A549 (cell line): ENCODE measurements around the gene METTL1. TPM values are rescaled to one million over a fixed set of nuclear protein-coding genes. Genes with fewer than 3 reads are reported as not detected.

Experiments used
- ATAC-seq, 2 experiments: fragments of 200-7000 bp in 1 of 2; fragments of >200 bp in 1 of 2; cut with Nextera tagmentation in 1 of 2; cut with Tn5 transposase in 1 of 2; 3 replicates each; pipeline versions ENCODE4 v1.8.0 to v1.9.1; 2018 to 2020; ENCODE audit warnings: mild to moderate bottlenecking in 1 of 2, moderate library complexity in 1 of 2
- CTCF ChIA-PET: fragments of 300-600 bp; sonication (Branson Sonifier 250); formaldehyde crosslinking; extraction: SDS; loops from one replicate; lab custom pipeline; 2021; ENCODE audit warnings: antibody characterized with exemption, inconsistent platforms; lab: Yijun Ruan, JAX
- POLR2A ChIA-PET: fragments of 350-600 bp; formaldehyde crosslinking; extraction: SDS; loops from one replicate; lab custom pipeline; 2021; ENCODE audit warnings: antibody characterized with exemption, inconsistent platforms; lab: Yijun Ruan, JAX
- DNase-seq, 2 experiments: peaks; one replicate each; pipeline versions ENCODE4 v3.0.0 to v3.0.0-alpha.2; 2011 to 2016; ENCODE audit warnings: low read depth in 1 of 2, low spot score in 1 of 2
- FAIRE-seq: peaks from 2 replicates; lab custom pipeline; 2011; peaks lifted over from hg19 to GRCh38; lab: Jason Lieb, UNC
- H3K27ac ChIP-seq, 2 experiments: fragments of >200 bp; sonication (Bioruptor Twin); formaldehyde crosslinking; 3 replicates each; pipeline ENCODE4 v1.5.1; 2016 to 2017
- H3K4me1 ChIP-seq: fragments of >200 bp; sonication (Bioruptor Twin); formaldehyde crosslinking; 3 replicates; pipeline ENCODE4 v1.6.1; 2016
- H3K4me2 ChIP-seq: fragments of >200 bp; sonication (Bioruptor Twin); formaldehyde crosslinking; 3 replicates; pipeline ENCODE4 v1.6.1; 2016
- H3K4me3 ChIP-seq: fragments of >200 bp; sonication (Bioruptor Twin); formaldehyde crosslinking; 3 replicates; pipeline ENCODE4 v1.5.1; 2016
- H3K9me3 ChIP-seq: fragments of >200 bp; sonication (Bioruptor Twin); formaldehyde crosslinking; 3 replicates; pipeline ENCODE4 v1.6.1; 2016
- CBX8 ChIP-seq: fragments of 200-600 bp; sonication (generic); IDR thresholded peaks from 2 replicates; pipeline ENCODE4 v1.6.1; 2016
- CTCF ChIP-seq: fragments of >200 bp; sonication (Bioruptor Twin); formaldehyde crosslinking; IDR thresholded peaks from 3 replicates; pipeline ENCODE4 v1.5.1; 2016
- E2F6 ChIP-seq: IDR thresholded peaks from 2 replicates; pipeline ENCODE4 v1.6.1; 2012; ENCODE audit warnings: low read depth, borderline replicate concordance
- EHMT2 ChIP-seq: fragments of 200-600 bp; sonication (generic); IDR thresholded peaks from 2 replicates; pipeline ENCODE4 v1.6.1; 2016; ENCODE audit warnings: antibody characterized with exemption, low read depth, mild to moderate bottlenecking, moderate library complexity
- EP300 ChIP-seq, 2 experiments: fragments of >200 bp; sonication (Bioruptor Twin); formaldehyde crosslinking; IDR thresholded peaks; 2 replicates in 1 of 2; 3 replicates in 1 of 2; pipeline ENCODE4 v1.6.1; 2016 to 2017
- FOSL2 ChIP-seq, 2 experiments: fragments of 450-650 bp in 1 of 2; fragments of >200 bp in 1 of 2; sonication (Bioruptor Twin) in 1 of 2; formaldehyde crosslinking; IDR thresholded peaks; 2 replicates each; pipeline versions ENCODE4 v1.5.0 to v1.6.1; 2016 to 2020; ENCODE audit warnings: mild to moderate bottlenecking in 1 of 2, moderate library complexity in 1 of 2
- GATA3 ChIP-seq: IDR thresholded peaks from 2 replicates; pipeline ENCODE4 v1.6.1; 2012; ENCODE audit warnings: borderline replicate concordance
- HES2 ChIP-seq: fragments of >200 bp; sonication (Bioruptor Twin); formaldehyde crosslinking; IDR thresholded peaks from 2 replicates; pipeline ENCODE4 v1.6.1; 2016
- HEYL ChIP-seq: fragments of 250-450 bp; sonication (Bioruptor Pico); IDR thresholded peaks from 2 replicates; pipeline ENCODE4 v1.8.0; 2021; ENCODE audit warnings: mild to moderate bottlenecking, moderate library complexity
- HOXB5 ChIP-seq: fragments of 250-450 bp; sonication (Bioruptor Pico); IDR thresholded peaks from 2 replicates; pipeline ENCODE4 v1.5.0; 2020; ENCODE audit warnings: mild to moderate bottlenecking, moderate library complexity
- KDM5A ChIP-seq: fragments of 200-600 bp; sonication (generic); IDR thresholded peaks from 2 replicates; pipeline ENCODE4 v1.6.1; 2016; ENCODE audit warnings: antibody characterized with exemption, mild to moderate bottlenecking
- MAX ChIP-seq: IDR thresholded peaks from 2 replicates; pipeline ENCODE4 v1.6.1; 2012
- MAZ ChIP-seq: fragments of 150-350 bp; IDR thresholded peaks from 2 replicates; pipeline ENCODE4 v1.6.1; 2014; ENCODE audit warnings: antibody characterized with exemption, low read depth, low read length, borderline replicate concordance
- POLR2A ChIP-seq: IDR thresholded peaks from 2 replicates; pipeline ENCODE4 v1.6.1; 2012; ENCODE audit warnings: mild to moderate bottlenecking, low read length
- POLR2AphosphoS2 ChIP-seq: conservative IDR thresholded peaks from 2 replicates; pipeline ENCODE4 v1.6.1; 2012; ENCODE audit warnings: low read length, improper control_type of control experiment, inconsistent platforms
- SMC3 ChIP-seq: fragments of >200 bp; sonication (Bioruptor Twin); formaldehyde crosslinking; IDR thresholded peaks from 3 replicates; pipeline ENCODE4 v1.6.1; 2018; ENCODE audit warnings: inconsistent platforms
- TP53 ChIP-seq: fragments of 250-450 bp; sonication (Bioruptor Pico); IDR thresholded peaks from 2 replicates; pipeline ENCODE4 v1.5.0; 2021; ENCODE audit warnings: mild to moderate bottlenecking, moderate library complexity
- ZC3H11A ChIP-seq: fragments of 450-650 bp; IDR thresholded peaks from 2 replicates; pipeline ENCODE4 v1.6.1; 2014; ENCODE audit warnings: antibody characterized with exemption, mild to moderate bottlenecking
- ZNF302 ChIP-seq: fragments of 250-450 bp; sonication (Bioruptor Pico); IDR thresholded peaks from 2 replicates; pipeline ENCODE4 v1.9.0; 2021; ENCODE audit warnings: inconsistent platforms, mild to moderate bottlenecking, moderate library complexity
- ZSCAN20 ChIP-seq: fragments of 250-450 bp; sonication (Bioruptor Pico); IDR thresholded peaks from 2 replicates; pipeline ENCODE4 v1.8.0; 2022; ENCODE audit warnings: mild to moderate bottlenecking, moderate library complexity
- WGBS: methylation state at CpG from one replicate; pipeline ENCODE4 v1.1.6; 2017; ENCODE audit errors: missing lambda C conversion rate; 5-methylcytosine and 5-hydroxymethylcytosine counted together
- polyA plus RNA-seq, 4 experiments: library from polyadenylated mRNA; depleted of rRNA in 3 of 4; stranded (reverse); fragments of >200 nt; fragmentation: RNase III in 1 of 4; extraction: RNeasy Plus Mini Kit Qiagen cat#74134 plus additional on column Dnase treatment in 1 of 4; gene quantifications; 2 replicates in 3 of 4; 3 replicates in 1 of 4; pipeline ENCODE4 v1.2.3, GENCODE V29; 2011 to 2017

The METTL1 gene
- polyA plus RNA-seq, 2 of the 4 experiments (the other 2 are of a cell fraction), result 55.2 to 60.2 TPM

GRCh38 chr12:57817261-57817989 is 45.5 kb upstream of the METTL1 start:
- no peaks in the 10 kb centered on the region for H3K4me1 ChIP-seq
- H3K27ac ChIP-seq, result no peak overlapping the region
- no peak overlapping the region for H3K4me2 ChIP-seq
- ChIA-PET POLR2A (no interaction called here), CTCF (interaction anchor here (0.8 to 6.6 kb wide), 11 partner anchors 10 to 87 kb away, joined by 3 to 40 read pairs (median 5); partner anchors contain the start of gene TSFM)
- 94% methylated on average over 8 of the region's 8 CpGs for WGBS
- H3K4me3 ChIP-seq, result no peak overlapping the region
- H3K9me3 ChIP-seq, result no peaks in the 10 kb centered on the region
- FAIRE-seq, result no peak
- no peak for DNase-seq
- no peak for ATAC-seq
- TF ChIP-seq HEYL (CRISPR knock-in tag) (no peak), MAX (no peak), POLR2A (no peak), HES2 (no peak), FOSL2 (IDR thresholded peaks at IDR 0.05) (no peak), FOSL2 (CRISPR knock-in tag; IDR thresholded peaks at IDR 0.05) (no peak), CTCF (no peak), ZSCAN20 (no peak), ZNF302 (CRISPR knock-in tag) (no peak)

GRCh38 chr12:57816855-57817151 is 44.9 kb upstream of the METTL1 start:
- Histone ChIP-seq H3K4me2 (no peak overlapping the region), H3K4me3 (no peak overlapping the region), H3K4me1 (no peaks in the 10 kb centered on the region), H3K9me3 (no peaks in the 10 kb centered on the region), H3K27ac (no peak overlapping the region)
- FAIRE-seq, result no peak
- no peak for TF ChIP-seq KDM5A
- TF ChIP-seq ZSCAN20, result no peak
- no peak for TF ChIP-seq HES2
- no peak for TF ChIP-seq HOXB5 (CRISPR knock-in tag)
- TF ChIP-seq FOSL2 (IDR thresholded peaks at IDR 0.05), result no peak
- no peak for TF ChIP-seq FOSL2 (CRISPR knock-in tag; IDR thresholded peaks at IDR 0.05)
- no peak for TF ChIP-seq ZC3H11A
- TF ChIP-seq EP300 (IDR thresholded peaks at IDR 0.05), result no peak
- TF ChIP-seq POLR2AphosphoS2, result no peak
- no peak for TF ChIP-seq CBX8
- TF ChIP-seq TP53, result no peak
- no peak for TF ChIP-seq SMC3
- TF ChIP-seq GATA3, result no peak
- TF ChIP-seq EHMT2, result no peak
- no peak for TF ChIP-seq E2F6
- no peak for TF ChIP-seq MAZ
- TF ChIP-seq ZNF302 (CRISPR knock-in tag), result no peak
- 72% methylated on average over 5 of the region's 5 CpGs for WGBS
- no peak for DNase-seq
- POLR2A ChIA-PET, result no interaction called here
- no peak for ATAC-seq
- CTCF ChIA-PET, result interaction anchor here (1.0 to 6.6 kb wide), 7 partner anchors 11 to 88 kb away, joined by 3 to 40 read pairs (median 6); no protein-coding TSS in a partner anchor
